Suprapubic skin (tissue), 4 donors: ENCODE data around the gene ZNF143.

ENCODE experiments used
- CTCF ChIP-seq, 2 donors: fragments of 200-600 bp in 1 of 2; fragments of 450-650 bp in 1 of 2; sonication (generic) in 1 of 2; IDR thresholded peaks; one replicate each; pipeline ENCODE4 v1.5.1; 2016 to 2019; ENCODE audit warnings: antibody characterized with exemption in 2 of 2, mild to moderate bottlenecking in 1 of 2, moderate library complexity in 1 of 2
- EP300 ChIP-seq: sonication (generic); formaldehyde crosslinking; IDR thresholded peaks from one replicate; pipeline ENCODE4 v1.6.1; 2017; ENCODE audit warnings: antibody characterized with exemption
- POLR2A ChIP-seq, 2 donors: fragments of 450-650 bp; IDR thresholded peaks; one replicate each; pipeline ENCODE4 v1.6.1; 2017; ENCODE audit warnings: antibody characterized with exemption in 2 of 2, mild to moderate bottlenecking in 2 of 2, moderate library complexity in 2 of 2
- POLR2AphosphoS5 ChIP-seq, 3 donors: sonication (generic); formaldehyde crosslinking; IDR thresholded peaks; one replicate each; pipeline ENCODE4 v1.6.1; 2017; ENCODE audit warnings: antibody characterized with exemption in 3 of 3

- no peak for TF ChIP-seq CTCF (IDR thresholded peaks at IDR 0.05)
- no peak for TF ChIP-seq POLR2A (IDR thresholded peaks at IDR 0.05)
- TF ChIP-seq POLR2AphosphoS5 (IDR thresholded peaks at IDR 0.05): no peak
- no peak for TF ChIP-seq EP300
Measured at GRCh38 chr11:9533058-9533457, 72.2 kb downstream of the ZNF143 start.
